GM18858 (cell line): ENCODE measurements around the gene MGLL.
"Not testable (repeated sequence)": the region's sequence is repeated elsewhere in the genome, so short reads cannot be mapped to it uniquely, and the experiment has no call there.

Experiments used
- ATAC-seq: cut with Tn5 transposase; IDR thresholded peaks from one replicate; pipeline ENCODE4 v1.9.1; 2021; ENCODE audit not compliant: unreplicated experiment

The MGLL gene

DNA sequence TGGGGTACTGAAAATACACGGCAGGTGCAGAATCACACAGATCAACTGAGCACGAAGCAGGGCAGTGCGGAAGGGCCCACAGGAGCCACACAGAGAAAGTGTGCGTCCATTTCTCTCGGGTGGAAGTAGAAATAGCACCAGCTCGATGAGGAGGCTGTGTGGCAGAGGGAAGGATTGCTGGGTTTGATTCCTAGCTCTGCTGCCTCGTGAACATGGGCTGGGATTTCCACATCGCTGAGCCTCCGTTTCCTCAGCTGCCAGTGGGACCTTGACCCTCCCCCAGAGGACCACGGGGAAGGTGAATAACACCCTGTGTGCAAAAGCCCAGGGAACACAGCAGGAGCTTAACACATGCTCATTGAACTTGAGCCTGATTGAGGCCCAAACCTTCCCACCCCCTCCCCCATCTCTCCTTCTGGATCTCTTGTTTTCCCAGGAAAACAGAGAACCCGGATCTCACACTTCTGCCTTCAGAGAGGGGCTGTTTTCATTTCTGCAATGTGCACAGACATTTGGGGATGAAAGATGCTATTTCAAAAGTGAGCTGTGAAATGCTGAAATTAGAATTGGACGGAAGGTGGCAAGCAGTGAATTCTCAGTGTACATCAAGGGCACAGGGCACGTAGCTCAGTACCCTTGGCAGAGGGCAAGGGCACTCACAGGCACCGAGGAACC lies 111.2 kb downstream of the MGLL start:
- no peak for ATAC-seq

DNA sequence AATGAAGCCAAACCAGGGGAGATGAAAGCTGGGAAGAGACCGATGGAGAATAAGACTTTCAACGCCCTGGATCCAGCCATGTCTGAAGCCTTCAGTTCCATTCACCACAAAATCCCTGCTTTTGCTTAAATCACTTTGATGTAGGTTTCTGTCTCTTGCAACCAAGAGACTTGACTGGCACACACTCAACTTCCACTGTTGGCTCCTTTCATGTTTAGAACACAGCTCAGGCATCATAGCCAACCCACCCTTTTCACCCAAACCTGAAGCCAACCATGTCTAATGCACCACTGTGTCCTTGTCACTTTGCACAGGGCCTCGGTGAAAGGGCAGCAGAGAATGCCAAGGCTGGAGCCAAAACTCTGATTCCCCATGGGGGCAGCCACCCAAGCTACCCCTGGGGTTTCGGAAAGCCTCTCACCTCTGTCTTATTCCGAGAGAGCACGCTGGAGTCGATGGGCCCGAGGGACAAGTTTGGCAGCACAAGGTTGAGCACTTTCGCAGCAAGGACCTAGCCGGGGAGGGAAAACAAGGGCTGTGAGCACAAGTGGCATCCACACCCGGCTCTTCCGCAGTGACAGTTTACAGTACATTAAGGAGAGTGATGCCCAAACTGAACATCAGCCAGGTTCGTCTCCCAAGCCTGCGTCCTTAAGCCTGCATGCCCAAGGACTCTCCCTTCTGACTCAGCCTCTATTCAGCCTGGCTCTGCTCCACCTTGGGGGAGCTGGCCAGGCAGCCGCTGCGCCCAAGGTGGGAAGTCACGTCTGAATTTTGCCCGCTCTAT lies 112.0 kb downstream of the MGLL start:
- no peak for ATAC-seq

- ATAC-seq = no peak
These were observed 112.8 kb downstream of the MGLL start for GRCh38 chr3:127709320-127710060.

GRCh38 chr3:127708837-127709236 lies 113.5 kb downstream of the MGLL start:
- no peak for ATAC-seq

DNA sequence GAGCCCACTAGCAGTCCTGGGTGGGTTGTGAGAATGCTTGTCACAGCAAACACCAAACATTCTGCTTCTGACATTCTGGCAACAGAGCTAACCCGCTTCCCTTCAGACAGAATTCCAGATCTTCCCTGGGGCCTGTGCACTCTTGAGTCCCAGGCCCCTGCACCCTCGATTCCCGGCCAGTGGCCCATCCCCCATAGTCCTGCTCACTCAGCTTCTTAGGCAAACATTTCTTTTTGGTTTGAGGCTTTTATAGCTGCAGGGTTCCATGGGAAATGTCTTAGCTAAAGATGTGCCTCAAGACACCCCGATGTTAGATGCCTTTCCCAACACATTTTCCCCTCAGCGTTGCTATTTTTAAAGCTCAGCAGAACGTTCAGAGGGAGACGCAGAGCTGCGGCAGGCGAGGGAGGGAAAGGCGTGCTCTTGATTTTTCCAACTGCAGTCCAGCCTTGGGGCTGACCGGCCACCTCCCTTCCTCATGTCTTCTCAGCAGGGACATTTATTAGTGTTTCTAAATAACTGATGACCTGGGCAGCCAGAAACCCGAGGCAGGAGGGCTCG lies 114.4 kb downstream of the MGLL start:
- ATAC-seq = no peak

DNA sequence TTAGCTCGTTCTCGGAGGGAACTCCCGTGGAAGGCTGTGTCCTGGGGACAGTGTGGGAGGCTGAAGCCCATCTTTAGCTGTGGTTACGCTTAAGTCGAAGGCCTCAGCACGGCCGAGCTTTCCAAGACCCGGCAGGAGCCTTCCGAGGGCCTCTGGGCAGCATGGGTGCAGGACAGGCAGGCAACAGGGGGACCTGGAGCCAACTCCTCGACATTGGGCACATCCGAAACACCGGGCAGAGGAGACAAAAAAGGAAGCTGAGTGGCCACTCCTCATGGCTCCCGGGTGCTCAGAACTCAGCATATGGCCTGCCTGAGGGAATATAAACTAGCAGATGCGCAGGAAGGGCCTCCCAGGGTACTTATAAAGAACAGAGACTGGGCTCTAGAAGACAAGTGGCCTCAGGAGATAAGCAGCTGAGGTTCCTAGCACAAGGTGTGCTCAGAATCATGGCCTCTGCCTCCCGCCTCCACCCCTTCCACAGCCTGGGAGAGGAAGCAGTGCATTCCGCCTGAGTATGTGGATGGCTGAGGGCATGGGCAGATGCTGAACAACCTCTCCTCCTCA lies 115.4 kb downstream of the MGLL start:
- no peak for ATAC-seq

- ATAC-seq = no peak
These were observed 116.0 kb downstream of the MGLL start for GRCh38 chr3:127706312-127706711.

DNA sequence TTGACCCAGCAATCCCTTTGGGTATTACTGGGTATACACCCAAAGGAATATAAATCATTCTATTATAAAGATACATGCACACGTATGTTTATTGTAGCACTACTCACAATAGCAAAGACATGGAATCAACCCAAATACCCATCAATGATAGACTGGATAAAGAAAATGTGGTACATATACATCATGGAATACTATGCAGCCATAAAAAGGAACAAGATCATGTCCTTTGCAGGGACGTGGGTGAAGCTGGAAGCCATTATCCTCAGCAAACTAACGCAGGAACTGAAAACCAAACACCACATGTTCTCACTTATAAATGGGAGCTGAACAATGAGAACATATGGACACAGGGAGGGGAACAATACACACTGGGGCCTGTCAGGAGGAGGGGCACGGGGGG lies 117.5 kb downstream of the MGLL start:
- not testable (repeated sequence) for ATAC-seq

GRCh38 chr3:127702151-127702578 lies 120.2 kb downstream of the MGLL start:
- no peak for ATAC-seq

GRCh38 chr3:127701280-127701911 lies 120.9 kb downstream of the MGLL start:
- no peak for ATAC-seq

- no peak for ATAC-seq
These were observed 121.9 kb downstream of the MGLL start for GRCh38 chr3:127700406-127700805.

GRCh38 chr3:127699416-127700300 lies 122.7 kb downstream of the MGLL start:
- no peak for ATAC-seq

- no peak for ATAC-seq
These were observed 123.5 kb downstream of the MGLL start for GRCh38 chr3:127698691-127699415.

- ATAC-seq = no peak
These were observed 124.0 kb downstream of the MGLL start for GRCh38 chr3:127698286-127698685.

DNA sequence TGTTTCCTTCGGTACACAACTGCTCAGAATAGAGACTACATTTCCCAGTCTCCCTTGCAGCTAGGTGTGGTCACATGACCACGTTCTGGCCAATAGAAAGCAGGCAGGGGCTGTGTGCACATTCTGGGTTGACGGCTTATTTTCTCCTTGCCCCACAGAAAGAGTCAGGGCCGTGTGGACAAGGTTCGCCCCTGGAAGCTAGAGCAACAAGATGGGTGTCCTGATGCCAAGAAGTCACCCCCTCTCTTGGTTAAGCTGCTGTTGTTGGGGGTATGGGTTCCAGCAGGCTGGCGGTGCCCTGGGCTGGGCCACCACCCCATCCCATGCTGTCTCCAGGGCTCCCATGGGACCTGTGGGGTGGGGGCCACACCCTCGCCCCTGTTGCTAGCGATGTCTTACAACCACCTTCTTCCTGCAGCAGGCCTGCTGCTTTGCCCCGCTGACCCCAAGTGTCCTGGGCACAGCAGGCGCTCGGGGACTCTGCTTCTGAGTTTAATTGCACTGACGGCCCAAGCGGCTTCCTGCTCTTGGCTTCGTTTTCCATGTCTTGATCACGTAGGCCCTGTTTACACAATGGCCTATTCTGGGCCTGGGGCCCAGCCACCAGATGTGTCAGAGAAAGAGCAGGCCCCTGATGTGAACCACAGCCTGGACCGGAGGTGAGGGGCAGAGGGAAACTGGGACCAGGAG lies 124.6 kb downstream of the MGLL start:
- ATAC-seq = no peak

DNA sequence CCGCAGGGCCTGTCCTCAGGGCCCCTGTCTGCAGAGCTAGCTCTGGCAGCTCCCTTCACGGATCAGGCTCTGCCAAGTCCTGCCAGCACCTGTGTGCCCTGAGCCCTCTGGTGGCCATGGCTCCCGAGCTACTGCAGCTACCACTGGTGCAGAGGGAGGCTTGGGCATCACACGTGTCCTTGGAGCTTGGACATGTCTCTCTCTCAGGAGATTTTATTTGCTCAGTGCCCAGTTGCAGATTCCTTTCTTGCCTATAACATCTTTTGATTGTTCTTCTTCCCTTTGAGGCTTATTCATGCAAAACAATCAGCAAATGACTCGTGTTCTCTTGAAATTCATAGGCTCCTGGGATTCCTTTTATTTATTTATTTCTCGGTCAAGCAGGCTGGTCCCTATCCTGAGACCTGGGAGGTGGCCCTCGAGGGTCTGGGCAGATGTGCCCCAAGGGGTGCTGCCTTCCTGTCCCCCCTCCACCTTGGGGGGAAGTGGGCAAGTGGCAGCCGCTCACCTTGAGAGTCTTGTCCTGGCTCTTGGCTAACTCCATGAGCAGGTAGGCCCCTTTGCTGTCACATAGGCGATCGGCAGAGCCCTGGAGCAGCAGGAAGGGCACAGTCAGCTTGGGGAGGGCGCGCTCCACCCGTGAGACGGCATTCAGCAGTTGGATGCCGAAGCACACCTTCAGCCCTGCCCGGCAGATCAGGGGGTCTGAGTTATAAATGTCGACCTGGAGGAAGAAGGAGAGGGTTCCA lies 127.7 kb downstream of the MGLL start:
- ATAC-seq = no peak

DNA sequence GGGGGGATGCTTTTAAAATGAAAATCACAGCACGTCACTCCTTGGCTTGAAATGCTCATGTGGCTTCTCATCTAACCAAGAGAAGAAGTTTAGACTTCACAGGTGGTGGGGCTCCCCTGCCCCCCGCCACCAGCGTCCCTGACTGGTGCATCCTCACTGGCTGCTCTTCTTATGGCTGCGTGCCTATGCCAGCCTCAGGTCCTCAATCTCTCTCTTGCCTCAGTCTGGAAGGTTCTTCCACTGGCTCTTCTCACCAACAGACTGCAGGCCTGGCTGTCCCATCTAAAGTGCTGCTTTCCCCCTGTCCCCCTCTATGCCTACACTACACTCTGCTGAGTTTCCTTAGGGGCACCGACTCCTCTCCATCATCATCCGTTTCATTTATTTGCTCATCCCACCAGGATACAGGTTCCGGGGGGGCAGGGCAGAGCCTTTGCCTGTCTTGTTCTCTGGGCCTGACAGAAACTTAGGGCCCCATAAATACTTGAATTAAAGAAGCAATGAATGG lies 128.9 kb downstream of the MGLL start:
- ATAC-seq = no peak
